Measurements from ENCODE around the gene PLPP4. TPM values are rescaled to one million over a fixed set of nuclear protein-coding genes. Genes with fewer than 3 reads are reported as not detected.

The PLPP4 gene
- polyA plus RNA-seq, 3 donors = not detected

DNA sequence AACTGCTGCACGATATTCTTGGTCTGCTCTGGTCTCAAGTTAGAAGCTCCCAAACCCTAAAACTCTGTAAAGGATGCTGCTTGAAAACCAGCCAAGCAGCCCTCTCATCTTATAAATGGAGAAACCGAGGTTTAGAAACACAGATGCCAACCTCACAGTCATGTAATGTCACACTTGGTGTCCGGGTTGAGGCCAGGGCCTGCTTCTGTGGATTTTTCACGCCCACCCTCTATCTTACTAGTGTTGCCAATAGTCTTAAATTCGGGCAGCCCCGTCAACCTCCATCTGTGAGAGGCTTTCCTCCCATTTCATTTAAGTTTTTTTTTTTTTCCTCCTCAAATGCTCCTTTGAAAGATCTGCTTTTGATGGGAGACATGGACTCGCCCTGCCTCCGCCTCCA lies 28.9 kb downstream of the PLPP4 start:
- H3K4me2 ChIP-seq (replicated peaks; ENCODE audit: extremely low read depth, low read length, poor library complexity, severe bottlenecking) = no peak overlapping the region
- H4K20me1 ChIP-seq (ENCODE audit: insufficient read depth, low read length) = no peaks in the 10 kb centered on the region
- H3K4me1 ChIP-seq (ENCODE audit: control insufficient read depth in 1 of 2, insufficient read depth in 2 of 2, low read length in 2 of 2) = no peaks in the 10 kb centered on the region
- Mint-ChIP-seq H3K27me3 (ENCODE audit: low read depth in 3 of 3) (peaks cover 4 to 10% (median 4%) of the 10 kb centered on the region in 3 donors), H3K4me3 (no peak overlapping the region), H3K36me3 (no peaks in the 10 kb centered on the region), H3K27ac (peak overlapping the region in 1 of 7 donors; percentile 82), H3K9me3 (peaks cover 7 to 19% (median 15%) of the 10 kb centered on the region in 7 donors), H3K4me1 (no peaks in the 10 kb centered on the region)
- no peak overlapping the region for H3K9ac ChIP-seq (ENCODE audit: insufficient read depth, low read length, poor library complexity, severe bottlenecking)
- H3K9me3 ChIP-seq (replicated peaks in 1 of 2; ENCODE audit: control insufficient read depth in 1 of 2, insufficient read depth in 1 of 2, low read length in 2 of 2) = peaks cover 0 to 3% of the 10 kb centered on the region in 2 donors
- H3K36me3 ChIP-seq (replicated peaks in 1 of 2; ENCODE audit: control insufficient read depth in 1 of 2, insufficient read depth in 2 of 2, low read length in 2 of 2) = no peaks in the 10 kb centered on the region
- no peak overlapping the region for H2AFZ ChIP-seq (ENCODE audit: insufficient read depth, low read depth, low read length, poor library complexity, severe bottlenecking)
- H3K79me2 ChIP-seq (ENCODE audit: insufficient read depth, low read length) = no peaks in the 10 kb centered on the region
- no peak overlapping the region for H3K27ac ChIP-seq (ENCODE audit: low read depth in 1 of 2, low read length in 2 of 2)
- no peak for DNase-seq
- 91% methylated on average over 4 of the region's 8 CpGs for WGBS (ENCODE audit: insufficient coverage)
- TF ChIP-seq CTCF (IDR thresholded peaks at IDR 0.05) = no peak
- no peak overlapping the region for H3K4me3 ChIP-seq (replicated peaks in 1 of 3; ENCODE audit: low read depth in 2 of 3, low read length in 3 of 3)
- H3K27me3 ChIP-seq (ENCODE audit: control insufficient read depth in 2 of 2, insufficient read depth in 2 of 2, low read length in 2 of 2) = no peaks in the 10 kb centered on the region
- intact Hi-C loops (cut with micrococcal nuclease) = no loop called here

- no peaks in the 10 kb centered on the region for H3K36me3 ChIP-seq (replicated peaks in 1 of 2; ENCODE audit: control insufficient read depth in 1 of 2, insufficient read depth in 2 of 2, low read length in 2 of 2)
- Mint-ChIP-seq H3K4me3 (no peak overlapping the region), H3K27me3 (ENCODE audit: low read depth in 3 of 3) (peaks cover 4 to 7% (median 6%) of the 10 kb centered on the region in 3 donors), H3K4me1 (no peaks in the 10 kb centered on the region), H3K27ac (no peak overlapping the region), H3K36me3 (no peaks in the 10 kb centered on the region), H3K9me3 (peaks cover 7 to 14% (median 9%) of the 10 kb centered on the region in 7 donors)
- WGBS (ENCODE audit: insufficient coverage) = 87% methylated on average over 3 of the region's 6 CpGs
- no peak overlapping the region for H2AFZ ChIP-seq (ENCODE audit: insufficient read depth, low read depth, low read length, poor library complexity, severe bottlenecking)
- H3K9me3 ChIP-seq (replicated peaks in 1 of 2; ENCODE audit: control insufficient read depth in 1 of 2, insufficient read depth in 1 of 2, low read length in 2 of 2) = no peaks in the 10 kb centered on the region
- no peak overlapping the region for H3K9ac ChIP-seq (ENCODE audit: insufficient read depth, low read length, poor library complexity, severe bottlenecking)
- no peak overlapping the region for H3K27ac ChIP-seq (ENCODE audit: low read depth in 1 of 2, low read length in 2 of 2)
- no peaks in the 10 kb centered on the region for H3K79me2 ChIP-seq (ENCODE audit: insufficient read depth, low read length)
- intact Hi-C loops (cut with micrococcal nuclease) = no loop called here
- no peak overlapping the region for H3K4me3 ChIP-seq (replicated peaks in 1 of 3; ENCODE audit: low read depth in 2 of 3, low read length in 3 of 3)
- no peaks in the 10 kb centered on the region for H3K27me3 ChIP-seq (ENCODE audit: control insufficient read depth in 2 of 2, insufficient read depth in 2 of 2, low read length in 2 of 2)
- no peaks in the 10 kb centered on the region for H3K4me1 ChIP-seq (ENCODE audit: control insufficient read depth in 1 of 2, insufficient read depth in 2 of 2, low read length in 2 of 2)
- H3K4me2 ChIP-seq (replicated peaks; ENCODE audit: extremely low read depth, low read length, poor library complexity, severe bottlenecking) = no peak overlapping the region
- no peak for DNase-seq
- H4K20me1 ChIP-seq (ENCODE audit: insufficient read depth, low read length) = no peaks in the 10 kb centered on the region
- no peak for TF ChIP-seq CTCF (IDR thresholded peaks at IDR 0.05)
These were observed 29.7 kb downstream of the PLPP4 start for GRCh38 chr10:120486671-120487205.

All from CD14-positive monocyte (primary cell).